AG04450 (cell line): ENCODE measurements around the gene HSPG2. TPM values are rescaled to one million over a fixed set of nuclear protein-coding genes. Genes with fewer than 3 reads are reported as not detected.

Experiments
- CTCF ChIA-PET: fragments of 300-600, 350-600 bp; formaldehyde crosslinking; extraction: SDS; loops from one replicate; lab custom pipeline; 2022; ENCODE audit warnings: antibody characterized with exemption, inconsistent platforms; lab: Charles Lee
- POLR2A ChIA-PET: fragments of 350-600 bp; formaldehyde crosslinking; extraction: SDS; loops from one replicate; lab custom pipeline; 2021; ENCODE audit warnings: antibody characterized with exemption, inconsistent platforms; lab: Yijun Ruan, JAX
- DNase-seq: peaks from one replicate; pipeline ENCODE4 v3.0.0-alpha.2; 2011; ENCODE audit warnings: low read depth, low spot score
- H3K27ac ChIP-seq: one replicate; pipeline ENCODE4 v1.5.1; 2012; ENCODE audit warnings: low read depth, low read length, control low read depth
- H3K27me3 ChIP-seq: one replicate; pipeline ENCODE4 v1.6.0; 2012; ENCODE audit warnings: low read length; ENCODE audit not compliant: control insufficient read depth, insufficient read depth
- H3K4me3 ChIP-seq: 2 replicates; pipeline ENCODE4 v1.5.1; 2011; ENCODE audit warnings: mild to moderate bottlenecking, low read depth, low read length, control low read depth
- H3K9me3 ChIP-seq: 2 replicates; pipeline ENCODE4 v1.5.1; 2012; ENCODE audit warnings: low read length; ENCODE audit not compliant: control insufficient read depth, insufficient read depth
- CTCF ChIP-seq: IDR thresholded peaks from 2 replicates; pipeline ENCODE4 v1.5.1; 2011; ENCODE audit warnings: low read depth, low read length, control low read depth, inconsistent platforms
- polyA plus RNA-seq: library from polyadenylated mRNA; depleted of rRNA; stranded (reverse); fragments of >200 nt; gene quantifications from 2 replicates; pipeline ENCODE4 v1.2.3, GENCODE V29; 2011

The HSPG2 gene
- polyA plus RNA-seq, 1 experiment, result 9.7 TPM

DNA sequence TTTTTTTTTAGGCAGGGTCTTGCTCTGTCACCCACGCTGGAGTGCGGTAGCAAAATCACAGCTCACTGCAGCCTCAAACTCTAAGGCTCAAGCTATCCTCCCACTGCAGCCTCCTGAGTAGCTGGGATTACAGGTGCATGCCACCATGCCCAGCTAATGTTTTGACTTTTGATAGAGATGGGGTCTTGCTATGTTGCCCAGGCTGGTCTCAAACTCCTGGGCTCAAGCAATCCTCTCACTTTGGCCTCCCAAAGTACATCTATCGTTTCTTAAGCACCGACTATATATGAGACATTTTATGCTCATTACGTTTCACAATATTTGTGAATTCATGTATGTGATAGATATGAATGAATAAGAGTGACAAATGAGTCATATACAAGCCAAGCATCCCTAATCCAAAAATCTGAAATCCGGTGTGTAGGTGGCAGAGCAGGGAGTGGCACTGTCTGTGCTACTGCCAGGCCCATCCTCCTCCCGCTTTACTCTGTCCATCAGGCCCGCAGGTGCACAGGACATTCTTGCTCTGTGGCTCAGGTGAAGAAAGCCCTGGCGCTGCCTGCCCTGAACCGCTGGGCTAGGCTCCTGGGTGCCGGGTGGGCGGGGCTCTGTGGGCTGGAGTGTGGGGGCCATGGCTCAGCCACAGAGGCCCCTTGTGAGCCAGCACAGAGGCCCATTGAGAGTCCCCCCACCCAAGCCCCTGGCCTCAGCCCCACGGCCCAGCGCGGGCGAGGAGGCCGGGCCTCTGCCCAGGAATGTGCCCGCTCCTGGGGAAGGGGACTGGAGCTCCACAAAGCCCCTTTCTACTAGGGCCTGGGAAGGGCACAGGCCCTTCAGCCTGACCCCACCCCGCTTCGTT lies 45.3 kb downstream of the HSPG2 start:
- no peak for DNase-seq
- no peaks in the 10 kb centered on the region; the same call in 1 of the 2 replicates for H3K9me3 ChIP-seq
- H3K27ac ChIP-seq, result no peak overlapping the region
- TF ChIP-seq CTCF, result no peak
- no peak overlapping the region for H3K4me3 ChIP-seq
- POLR2A ChIA-PET, result no interaction called here
- CTCF ChIA-PET, result no interaction called here
- no peaks in the 10 kb centered on the region for H3K27me3 ChIP-seq

DNA sequence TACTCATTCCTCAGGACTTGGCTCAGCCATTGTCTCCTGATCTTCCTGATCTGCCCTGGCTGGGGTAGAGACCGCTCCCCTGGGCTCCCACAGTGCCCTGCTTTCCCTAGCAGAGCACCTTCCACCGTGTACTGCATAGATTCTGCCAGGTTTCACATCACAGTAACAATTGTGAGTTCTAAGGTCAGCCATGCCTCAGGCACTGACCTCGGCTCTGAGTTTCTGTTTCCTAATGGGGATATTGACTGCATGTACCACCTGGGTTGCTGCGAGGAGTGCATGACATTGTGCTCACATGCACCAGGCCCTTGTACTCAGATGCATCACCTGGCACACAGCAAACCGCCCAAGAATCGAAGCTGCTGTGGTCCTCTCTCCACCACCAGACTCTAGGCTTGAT lies 46.0 kb downstream of the HSPG2 start:
- Histone ChIP-seq H3K27ac (no peak overlapping the region), H3K9me3 (no peaks in the 10 kb centered on the region; the same call in 1 of the 2 replicates)
- POLR2A ChIA-PET, result no interaction called here

DNA sequence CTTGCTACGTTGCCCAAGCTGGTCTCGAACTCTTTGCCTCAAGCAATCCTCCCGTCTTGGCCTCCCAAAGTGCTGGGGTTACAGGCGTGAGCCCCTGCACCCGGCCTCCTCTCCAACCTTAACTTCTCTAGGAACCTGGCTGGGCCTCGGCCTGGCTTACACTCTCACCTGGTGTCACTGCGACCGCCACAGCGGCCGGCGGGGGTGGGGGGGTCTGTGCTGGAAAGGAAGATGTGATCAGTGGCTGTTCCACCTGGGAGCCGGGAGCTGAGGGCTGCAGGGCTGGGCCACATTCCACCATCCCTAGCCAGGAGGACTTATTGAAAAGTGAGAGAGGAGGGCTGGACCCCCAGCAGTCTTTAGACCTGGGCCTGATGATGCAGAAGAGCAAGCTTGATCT lies 48.6 kb downstream of the HSPG2 start:
- no peak for DNase-seq
- Histone ChIP-seq H3K27me3 (no peaks in the 10 kb centered on the region), H3K9me3 (no peaks in the 10 kb centered on the region; the same call in 1 of the 2 replicates), H3K4me3 (no peak overlapping the region), H3K27ac (no peak overlapping the region)
- POLR2A ChIA-PET, result no interaction called here
- TF ChIP-seq CTCF, result no peak
- CTCF ChIA-PET, result no interaction called here

More for the DNA sequence above, 46.0 kb downstream of the HSPG2 start:
- no peak for DNase-seq
- no peak overlapping the region for H3K4me3 ChIP-seq
- TF ChIP-seq CTCF, result no peak
- no peaks in the 10 kb centered on the region for H3K27me3 ChIP-seq
- CTCF ChIA-PET, result no interaction called here

DNA sequence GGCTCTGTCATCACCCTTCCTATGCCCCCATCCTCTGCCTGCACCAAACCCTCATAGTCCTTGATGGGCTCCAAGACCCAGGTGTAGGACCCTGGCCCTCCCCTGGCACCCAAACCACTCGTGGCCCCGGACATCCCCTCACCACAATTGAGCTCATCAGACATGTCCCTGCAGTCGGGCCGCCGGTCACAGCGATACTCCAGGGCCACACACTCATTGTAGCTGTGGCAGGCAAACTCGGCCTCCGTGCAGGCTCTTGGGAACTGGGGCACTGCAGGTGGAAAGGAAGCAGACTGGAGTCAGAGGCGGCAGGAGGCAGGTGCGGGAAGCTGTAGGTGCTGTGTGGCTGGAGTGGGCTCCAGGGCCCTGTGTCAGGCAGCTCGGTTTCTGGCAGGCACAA lies 49.3 kb downstream of the HSPG2 start:
- no peaks in the 10 kb centered on the region for H3K27me3 ChIP-seq
- TF ChIP-seq CTCF, result no peak
- no peak for DNase-seq
- no peak overlapping the region for H3K4me3 ChIP-seq
- H3K27ac ChIP-seq, result no peak overlapping the region
- H3K9me3 ChIP-seq, result no peaks in the 10 kb centered on the region; the same call in 1 of the 2 replicates
- ChIA-PET CTCF (no interaction called here), POLR2A (no interaction called here)

DNA sequence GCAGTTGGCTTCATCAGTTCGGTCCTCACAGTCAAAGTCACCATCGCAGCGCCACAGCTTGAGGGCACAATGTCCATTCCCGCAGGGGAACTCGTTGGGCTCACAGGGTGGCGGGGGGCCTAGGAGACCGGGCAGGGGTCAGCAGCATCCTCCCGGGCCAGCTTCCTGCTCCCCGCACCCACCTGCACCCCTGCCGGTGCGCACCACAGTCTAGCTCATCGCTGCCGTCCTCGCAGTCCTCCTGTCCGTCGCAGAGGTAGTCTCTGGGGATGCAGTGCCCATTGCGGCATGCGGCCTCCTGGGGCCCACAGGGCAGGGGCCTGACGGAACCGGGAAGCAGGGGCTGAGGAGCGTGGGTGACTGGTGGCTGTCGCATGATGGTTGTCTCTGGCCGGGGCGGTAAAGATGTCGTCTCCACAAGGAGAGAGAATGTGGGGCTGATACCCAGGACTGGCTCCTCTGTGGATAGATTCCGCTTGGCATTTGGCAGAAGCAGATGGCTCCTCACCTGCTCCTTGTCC lies 49.8 kb downstream of the HSPG2 start:
- TF ChIP-seq CTCF, result no peak
- Histone ChIP-seq H3K27me3 (no peaks in the 10 kb centered on the region), H3K4me3 (no peak overlapping the region), H3K9me3 (no peaks in the 10 kb centered on the region), H3K27ac (no peak overlapping the region)
- no peak for DNase-seq
- ChIA-PET POLR2A (no interaction called here), CTCF (no interaction called here)
